WERI-Rb-1 (cell line): ENCODE data around the gene SCTR.

Source experiments
- DNase-seq: peaks from one replicate; pipeline ENCODE4 v3.0.0-alpha.2; 2020
- H3K27ac ChIP-seq: fragments of 250-450 bp; sonication (Bioruptor Pico); 2 replicates; pipeline ENCODE4 v1.5.1; 2020; ENCODE audit warnings: mild to moderate bottlenecking, moderate library complexity
- H3K27me3 ChIP-seq: fragments of 250-450 bp; sonication (Bioruptor Pico); 2 replicates; pipeline ENCODE4 v1.5.1; 2021; ENCODE audit warnings: mild to moderate bottlenecking, low read depth, moderate library complexity; ENCODE audit not compliant: insufficient read depth, severe bottlenecking
- H3K36me3 ChIP-seq: fragments of 250-450 bp; sonication (Bioruptor Pico); 2 replicates; pipeline ENCODE4 v1.5.1; 2020; ENCODE audit warnings: mild to moderate bottlenecking, moderate library complexity
- H3K4me3 ChIP-seq: 2 replicates; pipeline ENCODE4 v1.5.1; 2011; ENCODE audit warnings: low read depth, mild to moderate bottlenecking, control low read depth, low read length
- H3K9me3 ChIP-seq: fragments of 250-450 bp; sonication (Bioruptor Pico); 2 replicates; pipeline ENCODE4 v1.5.1; 2021; ENCODE audit warnings: mild to moderate bottlenecking, moderate library complexity; ENCODE audit not compliant: severe bottlenecking
- CTCF ChIP-seq: IDR thresholded peaks from 2 replicates; pipeline ENCODE4 v1.5.1; 2011; ENCODE audit warnings: low read depth, mild to moderate bottlenecking, control low read depth, inconsistent platforms, low read length

The SCTR gene

GRCh38 chr2:119486196-119486827 lies 38.0 kb downstream of the SCTR start:
- no peaks in the 10 kb centered on the region for H3K36me3 ChIP-seq
- H3K27ac ChIP-seq = no peak overlapping the region
- no peaks in the 10 kb centered on the region for H3K27me3 ChIP-seq
- DNase-seq = no peak
- TF ChIP-seq CTCF = no peak
- no peak overlapping the region for H3K4me3 ChIP-seq
- no peaks in the 10 kb centered on the region for H3K9me3 ChIP-seq

- no peak overlapping the region for H3K4me3 ChIP-seq
- no peaks in the 10 kb centered on the region for H3K36me3 ChIP-seq
- TF ChIP-seq CTCF = no peak
- no peak for DNase-seq
- no peaks in the 10 kb centered on the region for H3K9me3 ChIP-seq
- H3K27me3 ChIP-seq = no peaks in the 10 kb centered on the region
- no peak overlapping the region for H3K27ac ChIP-seq
Measured at GRCh38 chr2:119485336-119486110, 38.8 kb downstream of the SCTR start.

- no peaks in the 10 kb centered on the region for H3K9me3 ChIP-seq
- TF ChIP-seq CTCF = no peak
- H3K27me3 ChIP-seq = no peaks in the 10 kb centered on the region
- no peak overlapping the region for H3K4me3 ChIP-seq
- no peak for DNase-seq
- no peak overlapping the region for H3K27ac ChIP-seq
- H3K36me3 ChIP-seq = no peaks in the 10 kb centered on the region
Measured at GRCh38 chr2:119484834-119485233, 39.4 kb downstream of the SCTR start.

- no peaks in the 10 kb centered on the region for H3K27me3 ChIP-seq
- no peak for DNase-seq
- TF ChIP-seq CTCF = no peak
- no peaks in the 10 kb centered on the region for H3K9me3 ChIP-seq
- H3K4me3 ChIP-seq = no peak overlapping the region
- no peaks in the 10 kb centered on the region for H3K36me3 ChIP-seq
- no peak overlapping the region for H3K27ac ChIP-seq
Measured at GRCh38 chr2:119483896-119484718, 40.2 kb downstream of the SCTR start.

GRCh38 chr2:119483395-119483753 lies 40.9 kb downstream of the SCTR start:
- Histone ChIP-seq H3K27ac (no peak overlapping the region), H3K4me3 (no peak overlapping the region), H3K27me3 (no peaks in the 10 kb centered on the region), H3K36me3 (no peaks in the 10 kb centered on the region), H3K9me3 (no peaks in the 10 kb centered on the region)
- no peak for DNase-seq
- TF ChIP-seq CTCF = no peak
